SK-N-SH (cell line): ENCODE results near the gene SIRPA. TPM values are rescaled to one million over a fixed set of nuclear protein-coding genes. Genes with fewer than 3 reads are reported as not detected.

Experiments used
- CTCF ChIA-PET: fragments of 300-600, 350-600 bp; formaldehyde crosslinking; extraction: SDS; loops from one replicate; lab custom pipeline; 2021; lab: Yijun Ruan, JAX
- POLR2A ChIA-PET: fragments of 350-600 bp; sonication (Branson Sonifier 250); formaldehyde crosslinking; extraction: SDS; loops from one replicate; lab custom pipeline; 2020; ENCODE audit warnings: antibody characterized with exemption, inconsistent platforms; lab: Yijun Ruan, JAX
- DNase-seq: peaks from one replicate; pipeline ENCODE4 v3.0.0; 2012
- H2AFZ ChIP-seq: fragments of 200-600 bp; sonication (generic); 2 replicates; pipeline ENCODE4 v1.8.1; 2016; ENCODE audit warnings: antibody characterized with exemption, mild to moderate bottlenecking, low read depth
- H3F3A ChIP-seq: fragments of 200-600 bp; sonication (generic); replicated peaks from 2 replicates; pipeline ENCODE3; 2016; ENCODE audit warnings: antibody characterized with exemption, mild to moderate bottlenecking; ENCODE audit not compliant: insufficient read depth
- H3K27ac ChIP-seq, 2 experiments: fragments of 200-500 bp in 1 of 2; fragments of 200-600 bp in 1 of 2; sonication (Bioruptor generic) in 1 of 2; sonication (generic), shearing (Covaris generic) in 1 of 2; 2 replicates each; pipeline versions ENCODE4 v1.5.1 to v1.6.1; 2014 to 2016; ENCODE audit warnings: low read depth in 2 of 2, inconsistent platforms in 1 of 2, low read length in 1 of 2, mild to moderate bottlenecking in 1 of 2, mixed read lengths in 1 of 2
- H3K27me3 ChIP-seq: fragments of 200-600 bp; sonication (generic), shearing (Covaris generic); 2 replicates; pipeline ENCODE4 v1.6.1; 2016; ENCODE audit warnings: mixed run types; ENCODE audit not compliant: insufficient read depth
- H3K36me3 ChIP-seq, 2 experiments: fragments of 200-500 bp in 1 of 2; fragments of 200-600 bp in 1 of 2; sonication (Bioruptor generic) in 1 of 2; sonication (generic) in 1 of 2; replicated peaks in 1 of 2; 2 replicates each; pipeline versions ENCODE3 to v1.5.1; 2014 to 2016; ENCODE audit warnings: low read length in 1 of 2, mild to moderate bottlenecking in 1 of 2; ENCODE audit not compliant: insufficient read depth in 2 of 2, control insufficient read depth in 1 of 2
- H3K4me1 ChIP-seq, 2 experiments: fragments of 200-500 bp in 1 of 2; fragments of 200-600 bp in 1 of 2; sonication (Bioruptor generic) in 1 of 2; sonication (generic), shearing (Covaris generic) in 1 of 2; 2 replicates each; pipeline versions ENCODE4 v1.5.1 to v1.6.1; 2014 to 2016; ENCODE audit warnings: low read depth in 1 of 2, low read length in 1 of 2, mixed run types in 1 of 2; ENCODE audit not compliant: insufficient read depth in 2 of 2, control insufficient read depth in 1 of 2
- H3K4me2 ChIP-seq: fragments of 200-600 bp; sonication (generic), shearing (Covaris generic); 2 replicates; pipeline ENCODE4 v1.6.1; 2017; ENCODE audit warnings: mixed run types
- H3K4me3 ChIP-seq, 2 experiments: fragments of 200-500 bp in 1 of 2; fragments of 200-600 bp in 1 of 2; sonication (Bioruptor generic) in 1 of 2; sonication (generic), shearing (Covaris generic) in 1 of 2; 2 replicates each; pipeline versions ENCODE4 v1.5.1 to v1.8.1; 2014 to 2016; ENCODE audit warnings: low read depth in 2 of 2, inconsistent platforms in 1 of 2, low read length in 1 of 2, mild to moderate bottlenecking in 1 of 2, mixed read lengths in 1 of 2, moderate library complexity in 1 of 2
- H3K79me2 ChIP-seq: fragments of 200-600 bp; sonication (generic); 2 replicates; pipeline ENCODE4 v1.8.1; 2017; ENCODE audit warnings: mild to moderate bottlenecking; ENCODE audit not compliant: insufficient read depth
- H3K9ac ChIP-seq: fragments of 200-600 bp; sonication (generic); 2 replicates; pipeline ENCODE4 v1.6.1; 2017; ENCODE audit warnings: mixed run types
- H3K9me2 ChIP-seq: fragments of 200-600 bp; sonication (generic); 2 replicates; pipeline ENCODE4 v1.6.1; 2017; ENCODE audit warnings: mixed run types
- H3K9me3 ChIP-seq: fragments of 200-600 bp; sonication (generic); 2 replicates; pipeline ENCODE4 v1.6.1; 2017; ENCODE audit warnings: mixed run types, mild to moderate bottlenecking, moderate library complexity
- H4K20me1 ChIP-seq: fragments of 200-600 bp; sonication (generic); 2 replicates; pipeline ENCODE4 v1.6.1; 2017; ENCODE audit warnings: mild to moderate bottlenecking, mixed run types; ENCODE audit not compliant: insufficient read depth
- CHD2 ChIP-seq: fragments of 150-350 bp; IDR thresholded peaks from 2 replicates; pipeline ENCODE4 v1.6.1; 2018; ENCODE audit warnings: low read length; ENCODE audit not compliant: partially characterized antibody
- ELF1 ChIP-seq: IDR thresholded peaks from 2 replicates; pipeline ENCODE4 v1.4.0; 2012
- EP300 ChIP-seq, 2 experiments: IDR thresholded peaks; 2 replicates each; pipeline versions ENCODE4 v1.4.0 to v1.6.1; 2012; ENCODE audit warnings: borderline replicate concordance in 1 of 2, low read depth in 1 of 2, low read length in 1 of 2
- EZH2phosphoT487 ChIP-seq: fragments of 200-600 bp; sonication (generic); IDR thresholded peaks from 2 replicates; pipeline ENCODE4 v1.6.1; 2017; ENCODE audit warnings: low read depth, mixed run types, mild to moderate bottlenecking, antibody characterized with exemption, moderate library complexity, borderline replicate concordance
- FOXM1 ChIP-seq: IDR thresholded peaks from 2 replicates; pipeline ENCODE4 v1.4.0; 2012; ENCODE audit warnings: low read depth, mild to moderate bottlenecking
- GATA2 ChIP-seq: sonication (generic); formaldehyde crosslinking; IDR thresholded peaks from 2 replicates; pipeline ENCODE4 v1.5.0; 2020; ENCODE audit warnings: mild to moderate bottlenecking, missing genetic modification reagents
- IRF3 ChIP-seq: fragments of 150-350 bp; IDR thresholded peaks from 2 replicates; pipeline ENCODE4 v1.6.1; 2016; ENCODE audit warnings: mild to moderate bottlenecking, low read depth, low read length
- JUND ChIP-seq: IDR thresholded peaks from 2 replicates; pipeline ENCODE4 v1.4.0; 2012
- NRF1 ChIP-seq: IDR thresholded peaks from 2 replicates; pipeline ENCODE4 v1.6.1; 2012; ENCODE audit warnings: low read depth, mild to moderate bottlenecking, low read length
- POLR2AphosphoS5 ChIP-seq: IDR thresholded peaks from 2 replicates; pipeline ENCODE4 v1.6.1; 2012; ENCODE audit warnings: low read depth, low read length
- RCOR1 ChIP-seq: fragments of 150-350 bp; IDR thresholded peaks from 2 replicates; pipeline ENCODE4 v1.6.1; 2017; ENCODE audit warnings: antibody characterized with exemption, low read length
- RFX5 ChIP-seq: IDR thresholded peaks from 2 replicates; pipeline ENCODE4 v1.6.1; 2012; ENCODE audit warnings: mild to moderate bottlenecking, improper control_type of control experiment, low read length
- RXRA ChIP-seq: IDR thresholded peaks from 2 replicates; pipeline ENCODE4 v1.4.0; 2012; ENCODE audit warnings: low read depth, mild to moderate bottlenecking, borderline replicate concordance
- SIN3A ChIP-seq: IDR thresholded peaks from 2 replicates; pipeline ENCODE4 v1.6.1; 2012; ENCODE audit warnings: low read depth, mild to moderate bottlenecking, low read length, moderate library complexity, borderline replicate concordance
- TAF1 ChIP-seq: IDR thresholded peaks from 2 replicates; pipeline ENCODE4 v1.6.1; 2012; ENCODE audit warnings: low read depth, mild to moderate bottlenecking, low read length, moderate library complexity, borderline replicate concordance
- TEAD4 ChIP-seq: IDR thresholded peaks from 2 replicates; pipeline ENCODE4 v1.4.0; 2012; ENCODE audit warnings: mild to moderate bottlenecking, borderline replicate concordance; ENCODE audit not compliant: insufficient read depth
- USF2 ChIP-seq: fragments of 150-350 bp; IDR thresholded peaks from 2 replicates; pipeline ENCODE4 v1.6.1; 2017; ENCODE audit warnings: antibody characterized with exemption, low read length, low read depth, borderline replicate concordance
- WGBS: methylation state at CpG from one replicate; pipeline ENCODE4 v1.1.6; 2017; ENCODE audit warnings: low lambda C conversion rate; 5-methylcytosine and 5-hydroxymethylcytosine counted together
- polyA plus RNA-seq, 3 experiments: library from polyadenylated mRNA; depleted of rRNA; stranded (reverse); fragments of >200 nt; gene quantifications; 2 replicates each; pipeline ENCODE4 v1.2.3, GENCODE V29; 2012
- TF ChIP-seq, protein P1 (sequence below): IDR thresholded peaks from 2 replicates; pipeline ENCODE4; 2012
- TF ChIP-seq, protein P2 (sequence below): fragments of 200-600 bp; sonication (generic); IDR thresholded peaks from 2 replicates; pipeline ENCODE4 v1.6.1; 2017; ENCODE audit warnings: antibody characterized with exemption, mild to moderate bottlenecking, moderate library complexity
- TF ChIP-seq, protein P3 (sequence below): IDR thresholded peaks from 2 replicates; pipeline ENCODE4 v1.4.0; 2012; ENCODE audit warnings: low read depth, borderline replicate concordance

SIRPA gene
- polyA plus RNA-seq, 1 of the 3 experiments (the other 2 are of a cell fraction), result 9.1 TPM

GRCh38 chr20:1890469-1891262 is 4.5 kb upstream of the SIRPA start:
- no peaks in the 10 kb centered on the region for H3K27me3 ChIP-seq
- no peak overlapping the region for H3K27ac ChIP-seq
- no peaks in the 10 kb centered on the region for H3K9me3 ChIP-seq
- H3K4me2 ChIP-seq, result no peak overlapping the region
- H3F3A ChIP-seq, result no peaks in the 10 kb centered on the region
- peaks cover 0 to 4% of the 10 kb centered on the region in 2 experiments; a peak in 1 of 4 replicates for H3K4me1 ChIP-seq
- 92% methylated on average over 14 of the region's 14 CpGs for WGBS
- no peaks in the 10 kb centered on the region for H3K36me3 ChIP-seq
- CTCF ChIA-PET, result no interaction called here
- no peak overlapping the region for H3K9ac ChIP-seq
- no peak overlapping the region for H3K4me3 ChIP-seq
- no peaks in the 10 kb centered on the region for H3K9me2 ChIP-seq
- TF ChIP-seq ELF1, result no peak
- TF ChIP-seq POLR2AphosphoS5, result no peak
- TF ChIP-seq JUND, result no peak
- TF ChIP-seq USF2, result no peak
- TF ChIP-seq, protein P1, sequence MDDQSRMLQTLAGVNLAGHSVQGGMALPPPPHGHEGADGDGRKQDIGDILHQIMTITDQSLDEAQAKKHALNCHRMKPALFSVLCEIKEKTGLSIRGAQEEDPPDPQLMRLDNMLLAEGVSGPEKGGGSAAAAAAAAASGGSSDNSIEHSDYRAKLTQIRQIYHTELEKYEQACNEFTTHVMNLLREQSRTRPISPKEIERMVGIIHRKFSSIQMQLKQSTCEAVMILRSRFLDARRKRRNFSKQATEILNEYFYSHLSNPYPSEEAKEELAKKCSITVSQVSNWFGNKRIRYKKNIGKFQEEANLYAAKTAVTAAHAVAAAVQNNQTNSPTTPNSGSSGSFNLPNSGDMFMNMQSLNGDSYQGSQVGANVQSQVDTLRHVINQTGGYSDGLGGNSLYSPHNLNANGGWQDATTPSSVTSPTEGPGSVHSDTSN, result no peak
- TF ChIP-seq, protein P2, sequence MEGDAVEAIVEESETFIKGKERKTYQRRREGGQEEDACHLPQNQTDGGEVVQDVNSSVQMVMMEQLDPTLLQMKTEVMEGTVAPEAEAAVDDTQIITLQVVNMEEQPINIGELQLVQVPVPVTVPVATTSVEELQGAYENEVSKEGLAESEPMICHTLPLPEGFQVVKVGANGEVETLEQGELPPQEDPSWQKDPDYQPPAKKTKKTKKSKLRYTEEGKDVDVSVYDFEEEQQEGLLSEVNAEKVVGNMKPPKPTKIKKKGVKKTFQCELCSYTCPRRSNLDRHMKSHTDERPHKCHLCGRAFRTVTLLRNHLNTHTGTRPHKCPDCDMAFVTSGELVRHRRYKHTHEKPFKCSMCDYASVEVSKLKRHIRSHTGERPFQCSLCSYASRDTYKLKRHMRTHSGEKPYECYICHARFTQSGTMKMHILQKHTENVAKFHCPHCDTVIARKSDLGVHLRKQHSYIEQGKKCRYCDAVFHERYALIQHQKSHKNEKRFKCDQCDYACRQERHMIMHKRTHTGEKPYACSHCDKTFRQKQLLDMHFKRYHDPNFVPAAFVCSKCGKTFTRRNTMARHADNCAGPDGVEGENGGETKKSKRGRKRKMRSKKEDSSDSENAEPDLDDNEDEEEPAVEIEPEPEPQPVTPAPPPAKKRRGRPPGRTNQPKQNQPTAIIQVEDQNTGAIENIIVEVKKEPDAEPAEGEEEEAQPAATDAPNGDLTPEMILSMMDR, result no peak
- TF ChIP-seq FOXM1, result no peak
- no peak for TF ChIP-seq SIN3A
- no peak for TF ChIP-seq NRF1
- TF ChIP-seq TAF1, result no peak
- TF ChIP-seq IRF3, result no peak
- TF ChIP-seq GATA2 (CRISPR knock-in tag), result no peak
- TF ChIP-seq EP300 (IDR thresholded peaks at IDR 0.05; ENCODE audit: borderline replicate concordance in 1 of 2, low read depth in 1 of 2, low read length in 1 of 2), result no peak
- TF ChIP-seq CHD2, result no peak
- TF ChIP-seq RXRA, result no peak
- no peak for TF ChIP-seq RCOR1
- TF ChIP-seq, protein P3, sequence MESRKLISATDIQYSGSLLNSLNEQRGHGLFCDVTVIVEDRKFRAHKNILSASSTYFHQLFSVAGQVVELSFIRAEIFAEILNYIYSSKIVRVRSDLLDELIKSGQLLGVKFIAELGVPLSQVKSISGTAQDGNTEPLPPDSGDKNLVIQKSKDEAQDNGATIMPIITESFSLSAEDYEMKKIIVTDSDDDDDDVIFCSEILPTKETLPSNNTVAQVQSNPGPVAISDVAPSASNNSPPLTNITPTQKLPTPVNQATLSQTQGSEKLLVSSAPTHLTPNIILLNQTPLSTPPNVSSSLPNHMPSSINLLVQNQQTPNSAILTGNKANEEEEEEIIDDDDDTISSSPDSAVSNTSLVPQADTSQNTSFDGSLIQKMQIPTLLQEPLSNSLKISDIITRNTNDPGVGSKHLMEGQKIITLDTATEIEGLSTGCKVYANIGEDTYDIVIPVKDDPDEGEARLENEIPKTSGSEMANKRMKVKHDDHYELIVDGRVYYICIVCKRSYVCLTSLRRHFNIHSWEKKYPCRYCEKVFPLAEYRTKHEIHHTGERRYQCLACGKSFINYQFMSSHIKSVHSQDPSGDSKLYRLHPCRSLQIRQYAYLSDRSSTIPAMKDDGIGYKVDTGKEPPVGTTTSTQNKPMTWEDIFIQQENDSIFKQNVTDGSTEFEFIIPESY, result no peak
- TF ChIP-seq TEAD4, result no peak
- no peak for TF ChIP-seq RFX5
- TF ChIP-seq EZH2phosphoT487, result no peak
- TF ChIP-seq, all 33 proteins: peak for 0
- H4K20me1 ChIP-seq, result no peaks in the 10 kb centered on the region
- POLR2A ChIA-PET, result no interaction called here
- peaks cover 8% of the 10 kb centered on the region for H3K79me2 ChIP-seq
- no peak for DNase-seq
- H2AFZ ChIP-seq, result no peak overlapping the region
